ENCODE results near the gene CBL.

Gene CBL

DNA sequence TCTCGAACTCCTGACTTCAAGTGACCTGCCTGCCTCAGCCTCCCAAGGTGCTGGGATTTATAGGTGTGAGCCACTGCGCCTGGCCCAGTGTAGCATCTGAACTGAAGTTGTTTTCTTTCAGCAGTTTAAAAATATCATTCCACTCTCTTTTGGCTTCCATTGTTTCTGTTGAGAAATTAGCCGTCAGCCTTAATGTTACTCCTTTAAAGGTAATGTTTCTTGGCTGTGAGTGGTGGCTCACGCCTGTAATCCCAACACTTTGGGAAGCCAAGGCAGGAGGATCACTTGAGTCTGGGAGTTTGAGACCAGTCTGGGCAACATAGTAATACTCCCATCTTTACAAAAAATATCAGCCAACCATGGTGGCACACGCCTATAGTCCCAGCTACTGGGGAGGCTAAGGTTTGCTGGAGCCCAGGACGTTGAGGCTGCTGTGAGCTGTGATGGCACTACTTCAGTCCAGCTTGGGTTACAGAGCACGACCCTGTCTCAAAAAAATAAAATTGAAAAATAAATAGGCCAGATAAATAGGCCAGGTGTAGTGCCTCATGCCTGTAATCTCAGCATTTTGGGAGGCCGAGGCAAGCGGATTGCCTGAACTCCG, 84.9 kb downstream of the CBL start:
- no peaks in the 10 kb centered on the region for H3K4me1 ChIP-seq (ENCODE audit: control insufficient read depth in 1 of 2, insufficient read depth in 1 of 2, low read depth in 1 of 2, low read length in 1 of 2)
- no peak overlapping the region for H3K27ac ChIP-seq
- peaks cover 83% of the 10 kb centered on the region for H3K36me3 ChIP-seq
- H3K4me3 ChIP-seq (ENCODE audit: low read depth in 1 of 2, low read length in 1 of 2) = no peak overlapping the region
- H3K27me3 ChIP-seq = no peaks in the 10 kb centered on the region
- TF ChIP-seq, protein P1, sequence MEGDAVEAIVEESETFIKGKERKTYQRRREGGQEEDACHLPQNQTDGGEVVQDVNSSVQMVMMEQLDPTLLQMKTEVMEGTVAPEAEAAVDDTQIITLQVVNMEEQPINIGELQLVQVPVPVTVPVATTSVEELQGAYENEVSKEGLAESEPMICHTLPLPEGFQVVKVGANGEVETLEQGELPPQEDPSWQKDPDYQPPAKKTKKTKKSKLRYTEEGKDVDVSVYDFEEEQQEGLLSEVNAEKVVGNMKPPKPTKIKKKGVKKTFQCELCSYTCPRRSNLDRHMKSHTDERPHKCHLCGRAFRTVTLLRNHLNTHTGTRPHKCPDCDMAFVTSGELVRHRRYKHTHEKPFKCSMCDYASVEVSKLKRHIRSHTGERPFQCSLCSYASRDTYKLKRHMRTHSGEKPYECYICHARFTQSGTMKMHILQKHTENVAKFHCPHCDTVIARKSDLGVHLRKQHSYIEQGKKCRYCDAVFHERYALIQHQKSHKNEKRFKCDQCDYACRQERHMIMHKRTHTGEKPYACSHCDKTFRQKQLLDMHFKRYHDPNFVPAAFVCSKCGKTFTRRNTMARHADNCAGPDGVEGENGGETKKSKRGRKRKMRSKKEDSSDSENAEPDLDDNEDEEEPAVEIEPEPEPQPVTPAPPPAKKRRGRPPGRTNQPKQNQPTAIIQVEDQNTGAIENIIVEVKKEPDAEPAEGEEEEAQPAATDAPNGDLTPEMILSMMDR (IDR thresholded peaks at IDR 0.05) = no peak
- H3K9me3 ChIP-seq = no peaks in the 10 kb centered on the region

DNA sequence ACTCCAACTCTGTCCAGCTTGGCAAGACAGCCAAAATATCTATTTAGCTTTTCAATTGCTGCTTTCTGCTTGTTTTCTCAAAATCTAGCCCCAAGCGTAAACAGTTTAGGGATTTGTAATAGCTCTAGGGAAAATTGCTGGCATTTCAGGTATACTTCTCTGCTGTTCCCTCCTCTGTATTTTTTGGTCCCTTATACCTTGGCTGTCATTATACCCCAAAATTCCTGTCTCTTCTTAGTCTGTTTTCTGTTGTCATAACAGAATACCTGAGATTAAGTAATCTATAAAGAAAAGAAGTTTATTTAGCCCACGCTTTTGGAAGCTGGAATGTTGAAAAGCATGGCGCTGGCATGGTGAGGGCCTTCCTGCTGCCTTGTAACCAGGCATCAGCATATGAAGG, 87.3 kb downstream of the CBL start:
- no peak overlapping the region for H3K4me3 ChIP-seq (ENCODE audit: low read depth in 1 of 2, low read length in 1 of 2)
- H3K4me1 ChIP-seq (ENCODE audit: control insufficient read depth in 1 of 2, insufficient read depth in 1 of 2, low read depth in 1 of 2, low read length in 1 of 2) = no peaks in the 10 kb centered on the region
- H3K36me3 ChIP-seq = peaks cover 80% of the 10 kb centered on the region
- no peak overlapping the region for H3K27ac ChIP-seq
- TF ChIP-seq, protein P1 (IDR thresholded peaks at IDR 0.05) = no peak
- H3K27me3 ChIP-seq = no peaks in the 10 kb centered on the region
- H3K9me3 ChIP-seq = no peaks in the 10 kb centered on the region

DNA sequence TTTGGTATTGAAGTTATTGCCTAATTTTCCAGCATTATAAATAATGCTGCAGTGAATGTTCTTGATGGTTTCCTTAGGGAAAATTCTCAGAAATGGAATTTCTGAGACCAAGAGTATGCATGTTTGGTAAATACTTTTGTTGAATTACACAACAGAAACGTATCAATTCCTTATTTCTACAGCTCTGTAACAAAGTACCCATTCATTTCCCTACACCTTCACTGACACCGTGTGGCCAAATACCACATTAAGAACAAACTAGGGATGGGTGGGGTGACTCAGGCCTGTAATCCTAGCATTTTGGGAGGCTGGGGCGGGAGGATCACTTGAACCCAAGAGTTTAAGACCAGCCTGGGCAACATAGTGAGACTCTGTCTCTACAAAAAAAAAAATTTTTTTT, 89.0 kb downstream of the CBL start:
- Histone ChIP-seq H3K27ac (no peak overlapping the region), H3K4me3 (ENCODE audit: low read depth in 1 of 2, low read length in 1 of 2) (no peak overlapping the region), H3K9me3 (no peaks in the 10 kb centered on the region), H3K27me3 (no peaks in the 10 kb centered on the region), H3K36me3 (peaks cover 83% of the 10 kb centered on the region), H3K4me1 (ENCODE audit: control insufficient read depth in 1 of 2, insufficient read depth in 1 of 2, low read depth in 1 of 2, low read length in 1 of 2) (no peaks in the 10 kb centered on the region)
- TF ChIP-seq, protein P1 (IDR thresholded peaks at IDR 0.05) = no peak

DNA sequence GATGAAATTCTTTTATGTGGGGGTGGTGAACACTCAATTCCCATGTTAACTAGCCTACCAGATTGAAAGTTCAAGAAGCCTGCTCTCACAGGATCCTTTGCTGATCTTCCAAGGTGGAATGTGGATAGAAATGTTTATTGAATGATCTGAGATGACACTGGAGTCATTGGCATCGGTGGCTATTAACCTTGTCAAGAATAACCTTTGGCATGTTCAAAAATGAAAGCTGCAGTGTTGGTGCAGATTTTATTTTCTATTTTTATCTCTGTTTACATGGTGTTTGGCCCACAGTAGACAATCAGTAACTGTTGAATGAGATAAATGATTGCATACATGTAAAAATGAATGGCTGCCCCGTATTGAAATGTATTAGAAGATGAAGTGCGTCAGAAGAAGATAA, 91.8 kb downstream of the CBL start:
- Histone ChIP-seq H3K4me3 (ENCODE audit: low read depth in 1 of 2, low read length in 1 of 2) (no peak overlapping the region), H3K27ac (no peak overlapping the region), H3K27me3 (no peaks in the 10 kb centered on the region), H3K36me3 (peaks cover 94% of the 10 kb centered on the region), H3K4me1 (ENCODE audit: control insufficient read depth in 1 of 2, insufficient read depth in 1 of 2, low read depth in 1 of 2, low read length in 1 of 2) (no peaks in the 10 kb centered on the region), H3K9me3 (no peaks in the 10 kb centered on the region)
- TF ChIP-seq, protein P1 (IDR thresholded peaks at IDR 0.05) = no peak

DNA sequence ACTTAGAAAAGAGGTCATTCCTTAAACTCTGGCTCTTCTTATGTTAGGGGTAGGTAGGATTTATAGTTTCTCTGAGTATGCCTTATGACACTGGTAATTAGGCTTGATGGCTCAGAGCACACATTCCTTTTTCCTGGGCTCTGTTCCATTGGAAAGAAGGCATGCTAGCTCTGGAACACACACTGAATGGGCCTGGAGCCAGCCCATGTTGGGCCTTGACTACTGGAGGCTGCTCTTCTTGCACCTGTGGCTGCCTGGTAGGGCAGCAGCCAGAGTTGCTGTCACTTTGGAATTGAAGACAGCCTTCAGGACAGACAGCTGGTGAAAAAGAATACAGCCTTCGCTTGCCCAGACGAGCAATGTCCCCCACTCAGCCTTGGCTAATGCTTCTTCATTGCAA, 92.6 kb downstream of the CBL start:
- TF ChIP-seq, protein P1 (IDR thresholded peaks at IDR 0.05) = no peak
- Histone ChIP-seq H3K27ac (no peak overlapping the region), H3K9me3 (no peaks in the 10 kb centered on the region), H3K4me3 (ENCODE audit: low read depth in 1 of 2, low read length in 1 of 2) (no peak overlapping the region), H3K36me3 (peaks cover 94% of the 10 kb centered on the region), H3K4me1 (ENCODE audit: control insufficient read depth in 1 of 2, insufficient read depth in 1 of 2, low read depth in 1 of 2, low read length in 1 of 2) (no peaks in the 10 kb centered on the region), H3K27me3 (no peaks in the 10 kb centered on the region)

DNA sequence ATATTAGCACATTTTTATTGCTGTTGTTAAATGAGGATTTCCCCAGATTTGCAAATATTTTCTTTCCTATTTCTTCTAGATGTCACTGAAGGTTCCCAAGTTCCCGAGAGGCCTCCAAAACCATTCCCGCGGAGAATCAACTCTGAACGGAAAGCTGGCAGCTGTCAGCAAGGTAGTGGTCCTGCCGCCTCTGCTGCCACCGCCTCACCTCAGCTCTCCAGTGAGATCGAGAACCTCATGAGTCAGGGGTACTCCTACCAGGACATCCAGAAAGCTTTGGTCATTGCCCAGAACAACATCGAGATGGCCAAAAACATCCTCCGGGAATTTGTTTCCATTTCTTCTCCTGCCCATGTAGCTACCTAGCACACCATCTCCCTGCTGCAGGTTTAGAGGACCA, 93.3 kb downstream of the CBL start:
- Histone ChIP-seq H3K9me3 (no peaks in the 10 kb centered on the region), H3K36me3 (peaks cover 95% of the 10 kb centered on the region), H3K4me3 (ENCODE audit: low read depth in 1 of 2, low read length in 1 of 2) (no peak overlapping the region), H3K4me1 (ENCODE audit: control insufficient read depth in 1 of 2, insufficient read depth in 1 of 2, low read depth in 1 of 2, low read length in 1 of 2) (no peaks in the 10 kb centered on the region), H3K27me3 (no peaks in the 10 kb centered on the region), H3K27ac (no peak overlapping the region)
- TF ChIP-seq, protein P1 (IDR thresholded peaks at IDR 0.05) = no peak

Data from neutrophil (primary cell).